ENCODE results near the gene TSNAX. TPM values are rescaled to one million over a fixed set of nuclear protein-coding genes. Genes with fewer than 3 reads are reported as not detected.

TSNAX gene
- total RNA-seq, 1 experiment from 2014 or later = 47.1 TPM

- DNase-seq (ENCODE audit: low read depth, low spot score) = no peak
- peaks cover 5 to 10% of the 10 kb centered on the region in 2 experiments; a peak in 3 of 4 replicates for H3K9me3 ChIP-seq (ENCODE audit: control insufficient read depth in 1 of 2, insufficient read depth in 1 of 2, low read depth in 1 of 2, low read length in 2 of 2)
- no peaks in the 10 kb centered on the region for H4K20me1 ChIP-seq (ENCODE audit: insufficient read depth)
- BruUV-seq (replicated peaks) = no TSS peak
- RAD21 ChIA-PET (ENCODE audit: low non-redundant PET in 1 of 2, low total read pairs in 2 of 2, uncharacterized antibody in 2 of 2, unreplicated experiment in 2 of 2) = no interaction called here
- H3K27me3 ChIP-seq (ENCODE audit: insufficient read depth, low read length) = no peaks in the 10 kb centered on the region
- no peaks in the 10 kb centered on the region for H3K79me2 ChIP-seq (ENCODE audit: insufficient read depth, low read length)
- CTCF ChIA-PET = no interaction called here
- no peak overlapping the region for H3K4me3 ChIP-seq (replicated peaks in 1 of 2; ENCODE audit: low read depth in 1 of 2, low read length in 2 of 2)
- H3K27ac ChIP-seq (ENCODE audit: low read depth, low read length) = no peak overlapping the region
- no peaks in the 10 kb centered on the region for H3K4me1 ChIP-seq (ENCODE audit: control insufficient read depth in 1 of 2, insufficient read depth in 2 of 2, low read length in 2 of 2)
- TF ChIP-seq ZFX (IDR thresholded peaks at IDR 0.05) = no peak
- no peak for TF ChIP-seq JUND (IDR thresholded peaks at IDR 0.05)
- no peak for TF ChIP-seq MAX (IDR thresholded peaks at IDR 0.05)
- TF ChIP-seq POLR2AphosphoS5 (IDR thresholded peaks at IDR 0.05; ENCODE audit: low read depth, low read length) = no peak
- TF ChIP-seq, protein P1, sequence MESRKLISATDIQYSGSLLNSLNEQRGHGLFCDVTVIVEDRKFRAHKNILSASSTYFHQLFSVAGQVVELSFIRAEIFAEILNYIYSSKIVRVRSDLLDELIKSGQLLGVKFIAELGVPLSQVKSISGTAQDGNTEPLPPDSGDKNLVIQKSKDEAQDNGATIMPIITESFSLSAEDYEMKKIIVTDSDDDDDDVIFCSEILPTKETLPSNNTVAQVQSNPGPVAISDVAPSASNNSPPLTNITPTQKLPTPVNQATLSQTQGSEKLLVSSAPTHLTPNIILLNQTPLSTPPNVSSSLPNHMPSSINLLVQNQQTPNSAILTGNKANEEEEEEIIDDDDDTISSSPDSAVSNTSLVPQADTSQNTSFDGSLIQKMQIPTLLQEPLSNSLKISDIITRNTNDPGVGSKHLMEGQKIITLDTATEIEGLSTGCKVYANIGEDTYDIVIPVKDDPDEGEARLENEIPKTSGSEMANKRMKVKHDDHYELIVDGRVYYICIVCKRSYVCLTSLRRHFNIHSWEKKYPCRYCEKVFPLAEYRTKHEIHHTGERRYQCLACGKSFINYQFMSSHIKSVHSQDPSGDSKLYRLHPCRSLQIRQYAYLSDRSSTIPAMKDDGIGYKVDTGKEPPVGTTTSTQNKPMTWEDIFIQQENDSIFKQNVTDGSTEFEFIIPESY (IDR thresholded peaks at IDR 0.05; ENCODE audit: extremely low read depth, insufficient replicate concordance, low read length) = no peak
- no peak for TF ChIP-seq FOSL1 (IDR thresholded peaks at IDR 0.05; ENCODE audit: low read depth)
- no peak for TF ChIP-seq EZH2 (IDR thresholded peaks at IDR 0.05)
- no peak for TF ChIP-seq POLR2A (IDR thresholded peaks at IDR 0.05; ENCODE audit: borderline replicate concordance, extremely low read depth, insufficient read depth, insufficient read length)
- POLR2A ChIA-PET = no interaction called here
- ATAC-seq = no peak
- no peak overlapping the region for H3K9ac ChIP-seq (ENCODE audit: low read length)
- H3K9me2 ChIP-seq (ENCODE audit: insufficient read depth) = no peaks in the 10 kb centered on the region
- intact Hi-C loops (cut with micrococcal nuclease) = no loop called here
- H3K36me3 ChIP-seq (ENCODE audit: control insufficient read depth in 1 of 2, insufficient read depth in 2 of 2, low read length in 2 of 2) = no peaks in the 10 kb centered on the region
- H3K4me2 ChIP-seq (ENCODE audit: low read length) = no peak overlapping the region
- no peak overlapping the region for H2AFZ ChIP-seq (ENCODE audit: low read depth, low read length, poor library complexity, severe bottlenecking)
Observed at GRCh38 chr1:231494439-231495110, 33.9 kb upstream of the TSNAX start.
